GM12878 (cell line): Measurements from ENCODE around the gene ACTR1B. TPM values are rescaled to one million over a fixed set of nuclear protein-coding genes. Genes with fewer than 3 reads are reported as not detected.

ENCODE experiments used
- ATAC-seq: fragments of 200-7000 bp; cut with Tn5 transposase; 3 replicates; pipeline ENCODE4 v1.9.1; 2020; ENCODE audit warnings: mild to moderate bottlenecking, moderate library complexity
- BruUV-seq: library from RNA; stranded (reverse); fragments of 400-500 nt; replicated peaks from 2 replicates; lab custom pipeline; 2021; lab: Mats Ljungman, UMichigan
- CTCF ChIA-PET: fragments of 300-600 bp; sonication (Branson Sonifier 250); formaldehyde crosslinking; extraction: SDS; loops from one replicate; lab custom pipeline; 2021; ENCODE audit warnings: inconsistent platforms; lab: Yijun Ruan, JAX
- POLR2A ChIA-PET: fragments of 350-600 bp; formaldehyde crosslinking; extraction: SDS; loops from one replicate; lab custom pipeline; 2021; ENCODE audit warnings: inconsistent platforms; lab: Charles Lee
- RAD21 ChIA-PET: fragments of 300-600 bp; sonication (Branson Sonifier 250); formaldehyde crosslinking; loops from one replicate; lab custom pipeline; 2023; ENCODE audit warnings: antibody characterized with exemption; ENCODE audit not compliant: unreplicated experiment; lab: Charles Lee
- SMC1A ChIA-PET: fragments of 300-600 bp; sonication (Branson Sonifier 250); formaldehyde crosslinking; loops from one replicate; lab custom pipeline; 2023; ENCODE audit not compliant: unreplicated experiment, uncharacterized antibody; lab: Charles Lee
- DNase-seq: peaks from one replicate; pipeline ENCODE4 v3.0.0-alpha.2; 2011; ENCODE audit warnings: low read depth, low spot score
- FAIRE-seq: peaks from 3 replicates; lab custom pipeline; 2011; peaks lifted over from hg19 to GRCh38; lab: Jason Lieb, UNC
- H2AFZ ChIP-seq: 2 replicates; pipeline ENCODE4 v1.6.0; 2011; ENCODE audit warnings: low read depth, low read length, control low read depth; ENCODE audit not compliant: control insufficient read depth
- H3K27ac ChIP-seq: 2 replicates; pipeline ENCODE4 v1.5.1; 2011; ENCODE audit warnings: control low read depth; ENCODE audit not compliant: control insufficient read depth, insufficient read depth
- H3K27me3 ChIP-seq, 2 experiments: replicated peaks in 1 of 2; 2 replicates each; pipeline versions ENCODE4 v1.6.0 to v1.6.1; 2011; ENCODE audit warnings: low read length in 1 of 2; ENCODE audit not compliant: control insufficient read depth in 2 of 2, insufficient read depth in 2 of 2
- H3K36me3 ChIP-seq, 2 experiments: 2 replicates each; pipeline ENCODE4 v1.5.1; 2011; ENCODE audit warnings: low read length in 1 of 2; ENCODE audit not compliant: control insufficient read depth in 2 of 2, insufficient read depth in 2 of 2
- H3K4me1 ChIP-seq: 2 replicates; pipeline ENCODE4 v1.6.1; 2011; ENCODE audit warnings: mild to moderate bottlenecking, low read length, moderate library complexity, mixed read lengths; ENCODE audit not compliant: control insufficient read depth, insufficient read depth
- H3K4me2 ChIP-seq: 2 replicates; pipeline ENCODE4 v1.6.0; 2011; ENCODE audit warnings: control low read depth; ENCODE audit not compliant: control insufficient read depth, insufficient read depth
- H3K4me3 ChIP-seq: fragments of 200-600 bp; sonication (generic); 2 replicates; pipeline ENCODE4 v1.5.1; 2016
- H3K79me2 ChIP-seq: 2 replicates; pipeline ENCODE4 v1.6.0; 2011; ENCODE audit warnings: low read length; ENCODE audit not compliant: control insufficient read depth, insufficient read depth
- H3K9ac ChIP-seq: 2 replicates; pipeline ENCODE4 v1.8.0; 2011; ENCODE audit warnings: low read length, control low read depth, mixed read lengths; ENCODE audit not compliant: control insufficient read depth, insufficient read depth
- H3K9me3 ChIP-seq: replicated peaks from 3 replicates; pipeline ENCODE4 v1.5.1; 2011; ENCODE audit warnings: mild to moderate bottlenecking, low read length; ENCODE audit not compliant: control insufficient read depth, insufficient read depth
- H4K20me1 ChIP-seq: 2 replicates; pipeline ENCODE4 v1.6.0; 2011; ENCODE audit not compliant: control insufficient read depth, insufficient read depth
- GATAD2B ChIP-seq: fragments of 450-650 bp; conservative IDR thresholded peaks from 2 replicates; pipeline ENCODE4 v1.6.1; 2017; ENCODE audit warnings: low read depth, mild to moderate bottlenecking, moderate library complexity
- MEF2B ChIP-seq: fragments of 450-650 bp; IDR thresholded peaks from 2 replicates; pipeline ENCODE4 v1.6.1; 2018; ENCODE audit warnings: mild to moderate bottlenecking, moderate library complexity; ENCODE audit not compliant: partially characterized antibody, poor library complexity, severe bottlenecking
- NRF1 ChIP-seq: conservative IDR thresholded peaks from 2 replicates; pipeline ENCODE4 v1.6.1; 2011; ENCODE audit warnings: mild to moderate bottlenecking, low read depth, low read length, improper control_type of control experiment
- SMARCA5 ChIP-seq: fragments of 450-650 bp; IDR thresholded peaks from 2 replicates; pipeline ENCODE4 v1.6.1; 2017; ENCODE audit warnings: mild to moderate bottlenecking
- STAT3 ChIP-seq: IDR thresholded peaks from 2 replicates; pipeline ENCODE4 v1.6.1; 2011; ENCODE audit warnings: low read depth, low read length, improper control_type of control experiment
- TCF12 ChIP-seq: IDR thresholded peaks from 2 replicates; pipeline ENCODE4 v1.6.1; 2011; ENCODE audit warnings: low read depth, mild to moderate bottlenecking, low read length
- TCF3 ChIP-seq: IDR thresholded peaks from 2 replicates; pipeline ENCODE4 v1.6.1; 2012; ENCODE audit warnings: low read depth, mild to moderate bottlenecking, low read length, borderline replicate concordance; ENCODE audit not compliant: insufficient read depth
- ZNF274 ChIP-seq: IDR thresholded peaks from one replicate; pipeline ENCODE4 v1.8.0; 2011; ENCODE audit not compliant: insufficient read length, insufficient read depth
- ZNF384 ChIP-seq: IDR thresholded peaks from 2 replicates; pipeline ENCODE4 v1.6.1; 2012; ENCODE audit warnings: low read depth, mild to moderate bottlenecking, low read length, improper control_type of control experiment, borderline replicate concordance
- WGBS: methylation state at CpG from one replicate; pipeline ENCODE4 v1.1.6; 2016; ENCODE audit warnings: low lambda C conversion rate; ENCODE audit not compliant: insufficient replicate concordance, insufficient coverage; ENCODE audit errors: missing lambda C conversion rate; 5-methylcytosine and 5-hydroxymethylcytosine counted together
- in situ Hi-C: fragments of 300-500 bp; cut with MboI; formaldehyde crosslinking; loops from 9 replicates; pipeline ENCODE4 v1.14.3; 2018; ENCODE audit warnings: mixed read lengths
- intact Hi-C: fragments of 100-400 bp; cut with micrococcal nuclease; formaldehyde crosslinking; loops from one replicate; pipeline ENCODE4 v1.14.2; 2022; ENCODE audit not compliant: unreplicated experiment
- polyA plus RNA-seq, 11 experiments: library from polyadenylated mRNA; depleted of rRNA in 4 of 11; unstranded in 6 of 11; stranded (reverse) in 5 of 11; fragments of >200 nt; fragmentation: Nextera tagmentation in 4 of 11; fragmentation: Illumina TruSeq in 1 of 11; extraction: Ambion mirVana in 4 of 11; extraction: Trizol in 1 of 11; gene quantifications; 1 replicate in 1 of 11; 2 replicates in 10 of 11; pipeline versions ENCODE4 v1.2.1 to v1.2.3, GENCODE V29; 2011 to 2016; ENCODE audit warnings: inconsistent platforms in 2 of 11, missing spikeins in 2 of 11, low read depth in 1 of 11
- total RNA-seq, 4 experiments: library from RNA; depleted of rRNA in 3 of 4; stranded (reverse); fragments of >200 nt in 3 of 4; fragmentation: Illumina TruSeq in 1 of 4; extraction: Trizol in 1 of 4; gene quantifications; 2 replicates each; pipeline versions ENCODE4 v1.2.1 to v1.2.3, GENCODE V29; 2013 to 2021
- TF ChIP-seq, protein P1 (sequence below): fragments of 450-650 bp; IDR thresholded peaks from 2 replicates; pipeline ENCODE4 v1.6.1; 2018; ENCODE audit warnings: mild to moderate bottlenecking, low read depth, moderate library complexity; ENCODE audit not compliant: partially characterized antibody
- TF ChIP-seq, protein P2 (sequence below), 3 experiments: IDR thresholded peaks in 2 of 3; conservative IDR thresholded peaks in 1 of 3; 2 replicates each; pipeline ENCODE4 v1.5.1; 2011; ENCODE audit warnings: low read depth in 3 of 3, low read length in 3 of 3, mild to moderate bottlenecking in 3 of 3, control low read depth in 2 of 3, moderate library complexity in 2 of 3, inconsistent platforms in 1 of 3, mixed read lengths in 1 of 3; ENCODE audit not compliant: control insufficient read depth in 2 of 3, insufficient read depth in 1 of 3; ENCODE audit errors: extremely low read depth in 1 of 3
- TF ChIP-seq, protein P3 (sequence below): fragments of 450-650 bp; formaldehyde crosslinking; IDR thresholded peaks from 2 replicates; pipeline ENCODE4 v1.4.0; 2022; ENCODE audit warnings: mild to moderate bottlenecking, moderate library complexity

The ACTR1B gene
- total and polyA plus RNA-seq, 10 of the 15 experiments (the other 5 are each of a cell fraction or from before 2014, with no cell fraction given): 1.3 to 62.8 (median 44.8) TPM

DNA sequence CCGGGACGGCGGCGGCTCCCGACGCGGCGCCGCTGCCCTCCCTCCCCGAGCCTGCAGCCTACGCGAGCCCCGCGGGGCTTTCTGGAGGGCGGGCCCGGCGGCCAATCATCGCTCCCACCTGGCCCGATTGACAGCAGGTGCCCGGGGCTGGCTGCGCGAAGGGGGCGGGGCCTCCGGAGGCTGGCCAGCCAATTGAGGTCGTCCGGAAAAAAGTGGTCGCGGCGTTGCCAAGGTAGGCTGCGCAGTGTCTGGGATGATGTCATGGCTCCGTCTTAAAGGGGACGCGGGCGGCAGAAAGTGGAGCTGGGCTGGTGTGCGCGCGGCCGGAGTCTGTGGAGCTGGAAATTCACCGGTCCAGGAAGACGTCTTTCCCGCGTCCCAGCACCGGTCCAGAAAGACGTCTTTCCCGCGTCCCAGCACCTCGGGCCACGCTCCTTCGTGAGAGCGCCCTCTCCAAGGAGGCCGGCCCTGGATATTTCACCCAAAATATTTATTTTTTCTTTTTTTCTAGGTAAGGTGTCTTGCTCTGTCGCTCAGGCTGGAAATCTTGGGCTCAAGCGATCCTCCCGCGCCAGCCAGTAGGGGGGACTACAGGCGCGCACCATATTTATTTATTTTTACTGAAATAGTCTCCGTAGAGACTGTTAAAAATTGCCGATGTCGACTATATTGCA lies at the start of gene ACTR1B (continued):
- TF ChIP-seq, protein P1, sequence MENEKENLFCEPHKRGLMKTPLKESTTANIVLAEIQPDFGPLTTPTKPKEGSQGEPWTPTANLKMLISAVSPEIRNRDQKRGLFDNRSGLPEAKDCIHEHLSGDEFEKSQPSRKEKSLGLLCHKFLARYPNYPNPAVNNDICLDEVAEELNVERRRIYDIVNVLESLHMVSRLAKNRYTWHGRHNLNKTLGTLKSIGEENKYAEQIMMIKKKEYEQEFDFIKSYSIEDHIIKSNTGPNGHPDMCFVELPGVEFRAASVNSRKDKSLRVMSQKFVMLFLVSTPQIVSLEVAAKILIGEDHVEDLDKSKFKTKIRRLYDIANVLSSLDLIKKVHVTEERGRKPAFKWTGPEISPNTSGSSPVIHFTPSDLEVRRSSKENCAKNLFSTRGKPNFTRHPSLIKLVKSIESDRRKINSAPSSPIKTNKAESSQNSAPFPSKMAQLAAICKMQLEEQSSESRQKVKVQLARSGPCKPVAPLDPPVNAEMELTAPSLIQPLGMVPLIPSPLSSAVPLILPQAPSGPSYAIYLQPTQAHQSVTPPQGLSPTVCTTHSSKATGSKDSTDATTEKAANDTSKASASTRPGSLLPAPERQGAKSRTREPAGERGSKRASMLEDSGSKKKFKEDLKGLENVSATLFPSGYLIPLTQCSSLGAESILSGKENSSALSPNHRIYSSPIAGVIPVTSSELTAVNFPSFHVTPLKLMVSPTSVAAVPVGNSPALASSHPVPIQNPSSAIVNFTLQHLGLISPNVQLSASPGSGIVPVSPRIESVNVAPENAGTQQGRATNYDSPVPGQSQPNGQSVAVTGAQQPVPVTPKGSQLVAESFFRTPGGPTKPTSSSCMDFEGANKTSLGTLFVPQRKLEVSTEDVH: peak; percentile 68
- TF ChIP-seq SMARCA5: no peak; the same call in 1 of the 2 replicates

DNA sequence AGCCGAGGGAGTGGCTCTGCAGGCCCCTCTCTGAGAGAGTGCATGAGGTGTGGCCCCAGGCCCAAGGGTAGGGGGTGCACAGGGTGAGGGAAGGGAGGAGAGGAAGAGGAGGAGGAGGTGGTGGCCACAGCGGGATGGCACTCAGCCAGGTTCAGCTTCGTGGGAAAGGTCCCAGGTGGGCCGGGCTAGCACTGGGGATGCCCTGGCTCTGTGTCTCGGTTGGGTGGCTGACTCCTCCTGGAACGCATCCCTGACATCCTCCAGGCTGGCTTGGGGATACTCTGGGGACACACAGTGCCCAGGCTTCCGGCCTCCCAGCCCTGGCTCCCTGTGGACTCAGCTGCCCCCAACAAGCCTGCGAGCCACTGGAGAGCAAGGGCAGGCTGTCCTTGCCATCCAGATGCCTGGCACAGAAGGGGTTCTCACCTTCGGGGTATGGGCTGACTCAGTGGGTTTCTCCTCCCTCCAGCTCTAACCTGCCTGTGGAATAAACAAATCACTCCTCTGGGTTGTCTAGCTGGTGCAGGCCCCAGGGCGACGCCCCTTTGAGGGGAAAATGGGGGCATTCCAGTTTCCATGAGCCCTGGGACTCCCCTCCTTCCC lies 49.0 kb upstream of the ACTR1B start:
- no peak overlapping the region for H3K9ac ChIP-seq
- H3K27me3 ChIP-seq: no peaks in the 10 kb centered on the region
- intact Hi-C loops (no loop called here), in situ Hi-C loops (no loop called here)
- ChIA-PET POLR2A (no interaction called here), RAD21 (no interaction called here), SMC1A (no interaction called here), CTCF (interaction anchor here (0.9 to 1.1 kb wide), 4 partner anchors 11 to 476 kb away, joined by 3 to 4 read pairs (median 3); no protein-coding TSS in a partner anchor)
- BruUV-seq: no TSS peak
- peak overlapping the region; percentile 56; the same call in 1 of the 2 replicates for H2AFZ ChIP-seq
- no peaks in the 10 kb centered on the region for H3K36me3 ChIP-seq
- H3K9me3 ChIP-seq: no peaks in the 10 kb centered on the region
- H4K20me1 ChIP-seq: no peaks in the 10 kb centered on the region
- 43% methylated on average over 11 of the region's 11 CpGs for whole genome bisulfite sequencing
- H3K4me3 ChIP-seq: no peak overlapping the region
- FAIRE-seq: no peak
- no peak overlapping the region for H3K27ac ChIP-seq
- ATAC-seq: no peak
- H3K4me2 ChIP-seq: no peak overlapping the region
- H3K4me1 ChIP-seq: 0 out of 2 replicates have a peak, but pooled peaks cover 3% of the 10 kb centered on the region
- H3K79me2 ChIP-seq: no peaks in the 10 kb centered on the region
- DNase-seq: no peak
- TF ChIP-seq STAT3: no peak
- no peak for TF ChIP-seq NRF1
- TF ChIP-seq ZNF384: no peak
- no peak for TF ChIP-seq MEF2B
- no peak for TF ChIP-seq TCF12
- TF ChIP-seq, protein P2, sequence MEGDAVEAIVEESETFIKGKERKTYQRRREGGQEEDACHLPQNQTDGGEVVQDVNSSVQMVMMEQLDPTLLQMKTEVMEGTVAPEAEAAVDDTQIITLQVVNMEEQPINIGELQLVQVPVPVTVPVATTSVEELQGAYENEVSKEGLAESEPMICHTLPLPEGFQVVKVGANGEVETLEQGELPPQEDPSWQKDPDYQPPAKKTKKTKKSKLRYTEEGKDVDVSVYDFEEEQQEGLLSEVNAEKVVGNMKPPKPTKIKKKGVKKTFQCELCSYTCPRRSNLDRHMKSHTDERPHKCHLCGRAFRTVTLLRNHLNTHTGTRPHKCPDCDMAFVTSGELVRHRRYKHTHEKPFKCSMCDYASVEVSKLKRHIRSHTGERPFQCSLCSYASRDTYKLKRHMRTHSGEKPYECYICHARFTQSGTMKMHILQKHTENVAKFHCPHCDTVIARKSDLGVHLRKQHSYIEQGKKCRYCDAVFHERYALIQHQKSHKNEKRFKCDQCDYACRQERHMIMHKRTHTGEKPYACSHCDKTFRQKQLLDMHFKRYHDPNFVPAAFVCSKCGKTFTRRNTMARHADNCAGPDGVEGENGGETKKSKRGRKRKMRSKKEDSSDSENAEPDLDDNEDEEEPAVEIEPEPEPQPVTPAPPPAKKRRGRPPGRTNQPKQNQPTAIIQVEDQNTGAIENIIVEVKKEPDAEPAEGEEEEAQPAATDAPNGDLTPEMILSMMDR (IDR thresholded peaks at IDR 0.05 in 2 of 3, conservative IDR thresholded peaks at IDR 0.05 in 1 of 3; ENCODE audit: control insufficient read depth in 2 of 3, extremely low read depth in 1 of 3, insufficient read depth in 1 of 3, low read depth in 3 of 3, low read length in 3 of 3): no peak
- no peak for TF ChIP-seq TCF3
- TF ChIP-seq GATAD2B: no peak
- TF ChIP-seq, protein P3, sequence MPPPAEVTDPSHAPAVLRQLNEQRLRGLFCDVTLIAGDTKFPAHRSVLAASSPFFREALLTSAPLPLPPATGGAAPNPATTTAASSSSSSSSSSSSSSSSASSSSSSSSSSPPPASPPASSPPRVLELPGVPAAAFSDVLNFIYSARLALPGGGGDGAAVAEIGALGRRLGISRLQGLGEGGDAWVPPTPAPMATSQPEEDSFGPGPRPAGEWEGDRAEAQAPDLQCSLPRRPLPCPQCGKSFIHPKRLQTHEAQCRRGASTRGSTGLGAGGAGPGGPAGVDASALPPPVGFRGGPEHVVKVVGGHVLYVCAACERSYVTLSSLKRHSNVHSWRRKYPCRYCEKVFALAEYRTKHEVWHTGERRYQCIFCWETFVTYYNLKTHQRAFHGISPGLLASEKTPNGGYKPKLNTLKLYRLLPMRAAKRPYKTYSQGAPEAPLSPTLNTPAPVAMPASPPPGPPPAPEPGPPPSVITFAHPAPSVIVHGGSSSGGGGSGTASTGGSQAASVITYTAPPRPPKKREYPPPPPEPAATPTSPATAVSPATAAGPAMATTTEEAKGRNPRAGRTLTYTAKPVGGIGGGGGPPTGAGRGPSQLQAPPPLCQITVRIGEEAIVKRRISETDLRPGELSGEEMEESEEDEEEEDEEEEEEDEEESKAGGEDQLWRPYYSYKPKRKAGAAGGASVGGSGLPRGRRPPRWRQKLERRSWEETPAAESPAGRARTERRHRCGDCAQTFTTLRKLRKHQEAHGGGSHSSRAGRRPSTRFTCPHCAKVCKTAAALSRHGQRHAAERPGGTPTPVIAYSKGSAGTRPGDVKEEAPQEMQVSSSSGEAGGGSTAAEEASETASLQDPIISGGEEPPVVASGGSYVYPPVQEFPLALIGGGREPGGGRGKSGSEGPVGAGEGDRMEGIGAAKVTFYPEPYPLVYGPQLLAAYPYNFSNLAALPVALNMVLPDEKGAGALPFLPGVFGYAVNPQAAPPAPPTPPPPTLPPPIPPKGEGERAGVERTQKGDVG: no peak
- TF ChIP-seq ZNF274: no peak
